Measurements from ENCODE around the gene GPR158. TPM values are rescaled to one million over a fixed set of nuclear protein-coding genes. Genes with fewer than 3 reads are reported as not detected.

Gene GPR158
- total RNA-seq, 3 donors from 2014 or later (not counting 1 experiment from before 2014, with no cell fraction given), result not detected

- Mint-ChIP-seq H3K4me1 (no peaks in the 10 kb centered on the region), H3K27me3 (ENCODE audit: low read depth in 2 of 2) (peaks cover 28 to 37% of the 10 kb centered on the region in 2 donors), H3K36me3 (peaks cover 8% of the 10 kb centered on the region), H3K9me3 (peaks cover 6 to 7% of the 10 kb centered on the region in 2 donors), H3K4me3 (no peak overlapping the region), H3K27ac (no peak overlapping the region)
- peaks cover 18% of the 10 kb centered on the region for H3K27me3 ChIP-seq (ENCODE audit: control insufficient read depth, insufficient read depth, low read length)
- intact Hi-C loops (cut with micrococcal nuclease), result no loop called here
- no peaks in the 10 kb centered on the region for H3K36me3 ChIP-seq (ENCODE audit: control insufficient read depth, insufficient read depth, low read length)
- ATAC-seq (no peak), DNase-seq (no peak)
- H3K9me3 ChIP-seq (ENCODE audit: control insufficient read depth, insufficient read depth, low read length), result no peaks in the 10 kb centered on the region
- H3K4me1 ChIP-seq (ENCODE audit: control insufficient read depth, insufficient read depth, low read length), result peaks cover 10% of the 10 kb centered on the region
- no peak overlapping the region for H3K4me3 ChIP-seq (ENCODE audit: low read length)
- H3K27ac ChIP-seq (ENCODE audit: low read length), result no peak overlapping the region
- TF ChIP-seq CTCF (IDR thresholded peaks at IDR 0.05), result no peak
- WGBS (ENCODE audit: insufficient coverage), result 4% methylated on average over 36 of the region's 36 CpGs
Observed at GRCh38 chr10:25176421-25176968, 1.7 kb downstream of the GPR158 start.

- H3K4me3 Mint-ChIP-seq, result no peak overlapping the region
- WGBS (ENCODE audit: insufficient coverage), result 23% methylated on average over 2 of the region's 2 CpGs
- Histone ChIP-seq H3K27me3 (ENCODE audit: control insufficient read depth, insufficient read depth, low read length) (peaks cover 18% of the 10 kb centered on the region), H3K9me3 (ENCODE audit: control insufficient read depth, insufficient read depth, low read length) (no peaks in the 10 kb centered on the region), H3K27ac (ENCODE audit: low read length) (no peak overlapping the region), H3K36me3 (ENCODE audit: control insufficient read depth, insufficient read depth, low read length) (no peaks in the 10 kb centered on the region), H3K4me3 (ENCODE audit: low read length) (no peak overlapping the region), H3K4me1 (ENCODE audit: control insufficient read depth, insufficient read depth, low read length) (peaks cover 10% of the 10 kb centered on the region)
- no peak for ATAC-seq
- no peak for DNase-seq
- intact Hi-C loops (cut with micrococcal nuclease), result no loop called here
- peaks cover 4 to 7% of the 10 kb centered on the region in 2 donors for H3K9me3 Mint-ChIP-seq
- peaks cover 26 to 37% of the 10 kb centered on the region in 2 donors for H3K27me3 Mint-ChIP-seq (ENCODE audit: low read depth in 2 of 2)
- H3K27ac Mint-ChIP-seq, result no peak overlapping the region
- no peak for TF ChIP-seq CTCF (IDR thresholded peaks at IDR 0.05)
- H3K4me1 Mint-ChIP-seq, result no peaks in the 10 kb centered on the region
- peaks cover 8% of the 10 kb centered on the region for H3K36me3 Mint-ChIP-seq
Observed at GRCh38 chr10:25177093-25177753, 2.4 kb downstream of the GPR158 start.

GRCh38 chr10:25177754-25178135 lies 2.9 kb downstream of the GPR158 start:
- Mint-ChIP-seq H3K4me3 (no peak overlapping the region), H3K36me3 (peaks cover 8% of the 10 kb centered on the region), H3K4me1 (no peaks in the 10 kb centered on the region), H3K27ac (no peak overlapping the region), H3K27me3 (ENCODE audit: low read depth in 2 of 2) (peaks cover 26 to 36% of the 10 kb centered on the region in 2 donors), H3K9me3 (peaks cover 4 to 7% of the 10 kb centered on the region in 2 donors)
- Histone ChIP-seq H3K27ac (ENCODE audit: low read length) (no peak overlapping the region), H3K9me3 (ENCODE audit: control insufficient read depth, insufficient read depth, low read length) (no peaks in the 10 kb centered on the region), H3K27me3 (ENCODE audit: control insufficient read depth, insufficient read depth, low read length) (peaks cover 18% of the 10 kb centered on the region), H3K4me1 (ENCODE audit: control insufficient read depth, insufficient read depth, low read length) (peaks cover 10% of the 10 kb centered on the region), H3K36me3 (ENCODE audit: control insufficient read depth, insufficient read depth, low read length) (no peaks in the 10 kb centered on the region), H3K4me3 (ENCODE audit: low read length) (no peak overlapping the region)
- 89% methylated on average over 1 of the region's 2 CpGs for WGBS (ENCODE audit: insufficient coverage)
- DNase-seq (no peak), ATAC-seq (no peak)
- no peak for TF ChIP-seq CTCF (IDR thresholded peaks at IDR 0.05)
- intact Hi-C loops (cut with micrococcal nuclease), result no loop called here

GRCh38 chr10:25178411-25178810 lies 3.6 kb downstream of the GPR158 start:
- intact Hi-C loops (cut with micrococcal nuclease), result no loop called here
- Histone ChIP-seq H3K9me3 (ENCODE audit: control insufficient read depth, insufficient read depth, low read length) (no peaks in the 10 kb centered on the region), H3K27ac (ENCODE audit: low read length) (no peak overlapping the region), H3K36me3 (ENCODE audit: control insufficient read depth, insufficient read depth, low read length) (no peaks in the 10 kb centered on the region), H3K27me3 (ENCODE audit: control insufficient read depth, insufficient read depth, low read length) (peaks cover 18% of the 10 kb centered on the region), H3K4me3 (ENCODE audit: low read length) (no peak overlapping the region), H3K4me1 (ENCODE audit: control insufficient read depth, insufficient read depth, low read length) (peaks cover 10% of the 10 kb centered on the region)
- no peak overlapping the region for H3K4me3 Mint-ChIP-seq
- TF ChIP-seq CTCF (IDR thresholded peaks at IDR 0.05), result no peak
- H3K36me3 Mint-ChIP-seq, result peaks cover 8% of the 10 kb centered on the region
- H3K27me3 Mint-ChIP-seq (ENCODE audit: low read depth in 2 of 2), result peaks cover 26 to 29% of the 10 kb centered on the region in 2 donors
- DNase-seq, result no peak
- ATAC-seq, result no peak
- H3K4me1 Mint-ChIP-seq, result no peaks in the 10 kb centered on the region
- peaks cover 4% of the 10 kb centered on the region in 2 donors for H3K9me3 Mint-ChIP-seq
- no peak overlapping the region for H3K27ac Mint-ChIP-seq

Measured in natural killer cell (primary cell).